ENCODE data around the gene TIMM10. TPM values are rescaled to one million over a fixed set of nuclear protein-coding genes. Genes with fewer than 3 reads are reported as not detected.

Gene TIMM10
- polyA plus RNA-seq, 3 donors, result 30.4 to 62.1 (median 58.3) TPM

DNA sequence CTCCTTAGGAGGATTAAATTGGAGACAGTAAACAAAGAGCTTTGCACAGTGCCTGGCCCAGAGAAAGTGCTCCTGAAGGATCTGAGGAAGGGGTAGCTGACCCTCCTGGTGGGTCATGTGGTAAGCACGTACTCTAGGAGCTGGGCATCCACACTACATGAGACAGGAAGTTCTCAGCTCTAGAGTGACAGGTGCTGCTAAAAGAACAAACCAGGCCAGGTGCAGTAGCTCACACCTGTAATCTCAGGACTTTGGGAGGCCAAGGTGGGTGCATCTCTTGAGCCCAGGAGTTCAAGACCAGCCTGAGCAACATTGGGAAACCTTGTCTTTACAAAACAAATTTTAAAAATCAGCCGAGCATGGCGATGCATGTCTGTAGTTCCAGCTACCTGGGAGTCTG, 28.2 kb downstream of the TIMM10 start:
- Histone ChIP-seq H3K27me3 (ENCODE audit: control insufficient read depth in 2 of 2, insufficient read depth in 2 of 2, low read length in 2 of 2) (no peaks in the 10 kb centered on the region), H3K27ac (ENCODE audit: low read depth in 1 of 2, low read length in 2 of 2) (no peak overlapping the region), H2AFZ (ENCODE audit: insufficient read depth, low read depth, low read length, poor library complexity, severe bottlenecking) (no peak overlapping the region), H3K4me1 (ENCODE audit: control insufficient read depth in 1 of 2, insufficient read depth in 2 of 2, low read length in 2 of 2) (peaks cover 4 to 10% of the 10 kb centered on the region in 2 donors), H3K36me3 (replicated peaks in 1 of 2; ENCODE audit: control insufficient read depth in 1 of 2, insufficient read depth in 2 of 2, low read length in 2 of 2) (peaks cover 14 to 24% of the 10 kb centered on the region in 2 donors), H3K4me3 (replicated peaks in 1 of 3; ENCODE audit: low read depth in 2 of 3, low read length in 3 of 3) (no peak overlapping the region), H3K4me2 (replicated peaks; ENCODE audit: extremely low read depth, low read length, poor library complexity, severe bottlenecking) (no peak overlapping the region), H3K9me3 (replicated peaks in 1 of 2; ENCODE audit: control insufficient read depth in 1 of 2, insufficient read depth in 1 of 2, low read length in 2 of 2) (no peaks in the 10 kb centered on the region), H3K79me2 (ENCODE audit: insufficient read depth, low read length) (peaks cover 12% of the 10 kb centered on the region), H3K9ac (ENCODE audit: insufficient read depth, low read length, poor library complexity, severe bottlenecking) (no peak overlapping the region), H4K20me1 (ENCODE audit: insufficient read depth, low read length) (no peaks in the 10 kb centered on the region)
- Mint-ChIP-seq H3K4me3 (no peak overlapping the region), H3K36me3 (peaks cover 17 to 42% of the 10 kb centered on the region in 2 donors), H3K27ac (peak overlapping the region in 2 of 7 donors; percentile 21 to 26), H3K27me3 (ENCODE audit: low read depth in 3 of 3) (no peaks in the 10 kb centered on the region), H3K4me1 (peaks cover 8% of the 10 kb centered on the region), H3K9me3 (no peaks in the 10 kb centered on the region)
- intact Hi-C loops (cut with micrococcal nuclease), result no loop called here
- WGBS (ENCODE audit: insufficient coverage), result 100% methylated on average over 1 of the region's 3 CpGs
- TF ChIP-seq, protein P1, sequence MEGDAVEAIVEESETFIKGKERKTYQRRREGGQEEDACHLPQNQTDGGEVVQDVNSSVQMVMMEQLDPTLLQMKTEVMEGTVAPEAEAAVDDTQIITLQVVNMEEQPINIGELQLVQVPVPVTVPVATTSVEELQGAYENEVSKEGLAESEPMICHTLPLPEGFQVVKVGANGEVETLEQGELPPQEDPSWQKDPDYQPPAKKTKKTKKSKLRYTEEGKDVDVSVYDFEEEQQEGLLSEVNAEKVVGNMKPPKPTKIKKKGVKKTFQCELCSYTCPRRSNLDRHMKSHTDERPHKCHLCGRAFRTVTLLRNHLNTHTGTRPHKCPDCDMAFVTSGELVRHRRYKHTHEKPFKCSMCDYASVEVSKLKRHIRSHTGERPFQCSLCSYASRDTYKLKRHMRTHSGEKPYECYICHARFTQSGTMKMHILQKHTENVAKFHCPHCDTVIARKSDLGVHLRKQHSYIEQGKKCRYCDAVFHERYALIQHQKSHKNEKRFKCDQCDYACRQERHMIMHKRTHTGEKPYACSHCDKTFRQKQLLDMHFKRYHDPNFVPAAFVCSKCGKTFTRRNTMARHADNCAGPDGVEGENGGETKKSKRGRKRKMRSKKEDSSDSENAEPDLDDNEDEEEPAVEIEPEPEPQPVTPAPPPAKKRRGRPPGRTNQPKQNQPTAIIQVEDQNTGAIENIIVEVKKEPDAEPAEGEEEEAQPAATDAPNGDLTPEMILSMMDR (IDR thresholded peaks at IDR 0.05), result no peak
- no peak for DNase-seq

DNA sequence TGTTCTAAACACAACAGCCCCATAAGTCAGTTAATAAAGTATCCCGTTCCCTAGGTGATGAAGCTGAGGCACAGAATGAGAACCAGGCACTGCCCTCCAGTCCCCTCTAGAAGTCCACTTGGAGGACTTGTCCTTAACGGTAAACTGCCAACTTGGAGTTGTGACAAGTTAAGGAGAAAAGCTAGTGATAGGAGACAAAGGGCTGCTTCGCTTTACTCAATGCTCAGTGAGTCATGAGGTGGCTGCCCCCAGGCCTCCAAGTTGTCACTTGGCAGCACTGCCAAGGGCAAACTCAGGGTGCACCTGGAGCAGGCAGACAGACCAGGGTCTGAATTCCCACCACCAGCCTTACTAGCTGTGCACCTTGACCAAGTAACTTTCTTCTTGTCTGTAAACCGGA, 28.6 kb downstream of the TIMM10 start:
- H3K9me3 Mint-ChIP-seq, result no peaks in the 10 kb centered on the region

More for the DNA sequence above, 28.6 kb downstream of the TIMM10 start:
- TF ChIP-seq, protein P1 (IDR thresholded peaks at IDR 0.05), result no peak
- Histone ChIP-seq H3K4me1 (ENCODE audit: control insufficient read depth in 1 of 2, insufficient read depth in 2 of 2, low read length in 2 of 2) (peaks cover 4 to 10% of the 10 kb centered on the region in 2 donors), H3K79me2 (ENCODE audit: insufficient read depth, low read length) (peaks cover 12% of the 10 kb centered on the region), H2AFZ (ENCODE audit: insufficient read depth, low read depth, low read length, poor library complexity, severe bottlenecking) (no peak overlapping the region), H3K4me3 (replicated peaks in 1 of 3; ENCODE audit: low read depth in 2 of 3, low read length in 3 of 3) (no peak overlapping the region), H3K36me3 (replicated peaks in 1 of 2; ENCODE audit: control insufficient read depth in 1 of 2, insufficient read depth in 2 of 2, low read length in 2 of 2) (peaks cover 14 to 28% of the 10 kb centered on the region in 2 donors), H3K27me3 (ENCODE audit: control insufficient read depth in 2 of 2, insufficient read depth in 2 of 2, low read length in 2 of 2) (no peaks in the 10 kb centered on the region), H3K4me2 (replicated peaks; ENCODE audit: extremely low read depth, low read length, poor library complexity, severe bottlenecking) (no peak overlapping the region), H3K9me3 (replicated peaks in 1 of 2; ENCODE audit: control insufficient read depth in 1 of 2, insufficient read depth in 1 of 2, low read length in 2 of 2) (no peaks in the 10 kb centered on the region), H3K9ac (ENCODE audit: insufficient read depth, low read length, poor library complexity, severe bottlenecking) (no peak overlapping the region), H4K20me1 (ENCODE audit: insufficient read depth, low read length) (no peaks in the 10 kb centered on the region), H3K27ac (ENCODE audit: low read depth in 1 of 2, low read length in 2 of 2) (no peak overlapping the region)
- Mint-ChIP-seq H3K27me3 (ENCODE audit: low read depth in 3 of 3) (no peaks in the 10 kb centered on the region), H3K27ac (peak overlapping the region in 2 of 7 donors; percentile 21 to 40), H3K4me1 (peaks cover 8% of the 10 kb centered on the region), H3K36me3 (peaks cover 18 to 46% of the 10 kb centered on the region in 2 donors), H3K4me3 (no peak overlapping the region)
- 100% methylated on average over 2 of the region's 4 CpGs for WGBS (ENCODE audit: insufficient coverage)
- intact Hi-C loops (cut with micrococcal nuclease), result no loop called here
- no peak for DNase-seq
